ENCODE data around the gene TSEN54.
"Not testable (repeated sequence)": the region's sequence is repeated elsewhere in the genome, so short reads cannot be mapped to it uniquely, and the experiment has no call there.

Gene TSEN54

DNA sequence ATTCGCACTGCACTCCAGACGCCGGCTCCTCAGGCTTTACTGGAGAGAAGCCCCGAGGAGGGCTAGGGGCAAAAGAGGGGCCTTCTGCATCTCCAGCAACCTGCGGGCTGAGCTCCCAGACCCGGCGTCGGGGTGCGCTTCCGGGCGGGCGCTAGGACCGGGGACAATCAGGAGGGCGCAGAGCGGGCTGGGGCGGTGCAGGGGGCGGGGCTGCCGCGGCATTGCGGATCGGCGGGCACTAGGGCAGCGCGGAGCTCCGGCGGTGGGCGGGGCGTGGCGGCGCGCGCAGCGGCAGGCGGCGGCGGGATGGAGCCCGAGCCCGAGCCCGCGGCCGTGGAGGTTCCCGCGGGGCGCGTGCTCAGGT is at the start of gene TSEN54:
TSEN54 (plus strand) TSS at position 274 of the 364 bp plus-strand sequence; CDS start at position 307, 33 bp downstream.
- peak; percentile 89 to 97 (median 94) for DNase-seq

DNA sequence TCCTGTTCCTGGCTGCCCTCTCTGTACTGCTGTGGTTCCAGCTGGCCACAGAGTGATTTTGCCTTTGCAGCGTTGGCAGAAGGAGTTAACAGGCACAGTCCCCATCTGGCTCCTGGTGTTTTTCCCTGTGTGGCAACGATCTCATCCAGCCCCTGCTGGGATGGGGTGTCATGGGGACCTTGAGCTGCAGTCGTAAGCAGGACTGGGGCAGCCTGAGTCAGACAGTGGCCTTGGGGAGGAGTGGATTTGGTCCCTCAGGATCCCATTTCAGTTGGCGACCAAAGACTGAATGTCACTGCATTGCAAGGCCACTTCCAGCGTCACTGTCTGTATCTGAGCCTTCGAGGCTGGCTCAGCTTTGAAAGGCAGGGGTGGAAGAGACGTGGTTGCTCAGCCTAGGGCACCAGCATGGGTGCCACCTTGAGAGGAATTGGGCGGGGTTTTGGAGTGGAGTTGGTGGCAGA is 48.0 kb upstream of the TSEN54 start:
- no peak for DNase-seq

DNA sequence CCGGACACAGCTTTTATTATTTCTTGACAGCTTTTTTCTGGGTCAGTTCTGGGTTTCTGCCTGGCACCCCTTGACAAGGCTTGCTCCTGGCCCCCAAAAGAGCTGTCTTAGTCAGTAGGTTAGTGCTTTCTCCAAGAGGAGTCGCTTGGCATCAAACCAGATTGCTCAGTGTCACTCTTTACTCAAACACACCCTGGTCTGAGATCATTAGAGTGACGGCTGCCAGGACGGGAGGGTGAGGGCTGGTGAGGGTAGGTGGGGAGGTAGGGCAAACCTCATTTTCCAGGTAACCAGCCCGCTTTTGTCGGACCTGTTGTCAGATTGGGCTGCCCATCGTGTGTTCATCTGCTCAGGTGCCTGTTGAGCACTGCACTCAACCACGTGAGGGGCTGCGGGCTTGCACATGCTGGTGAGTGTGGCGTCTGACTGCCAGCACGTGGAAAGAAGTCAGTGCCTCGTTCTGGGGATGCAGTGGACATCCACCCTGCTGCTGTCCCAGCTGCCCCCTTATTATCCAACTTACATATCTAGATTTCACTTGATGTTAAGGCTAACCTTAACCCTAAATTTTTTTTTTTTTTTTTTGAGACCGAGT is 47.5 kb upstream of the TSEN54 start:
- DNase-seq, result no peak

DNA sequence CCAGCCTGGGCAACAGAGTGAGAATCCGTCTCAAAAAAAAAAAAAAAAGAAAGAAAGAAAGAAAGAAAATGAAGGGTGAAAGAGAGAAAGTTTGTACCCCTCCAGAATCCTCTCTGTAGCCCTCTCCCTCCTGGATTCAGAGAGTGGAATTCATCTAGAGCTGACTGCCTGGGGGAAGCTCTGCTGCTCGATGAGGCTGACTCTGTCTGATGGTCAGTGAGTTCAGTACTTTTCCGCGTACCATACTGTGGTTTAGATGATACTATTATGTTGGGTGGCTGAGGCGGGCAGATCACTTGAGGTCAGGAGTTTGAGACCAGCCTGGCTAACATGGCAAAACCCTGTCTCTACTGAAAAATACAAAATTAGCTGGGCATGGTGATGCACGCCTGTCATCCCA is 45.1 kb upstream of the TSEN54 start:
- DNase-seq, result no peak

DNA sequence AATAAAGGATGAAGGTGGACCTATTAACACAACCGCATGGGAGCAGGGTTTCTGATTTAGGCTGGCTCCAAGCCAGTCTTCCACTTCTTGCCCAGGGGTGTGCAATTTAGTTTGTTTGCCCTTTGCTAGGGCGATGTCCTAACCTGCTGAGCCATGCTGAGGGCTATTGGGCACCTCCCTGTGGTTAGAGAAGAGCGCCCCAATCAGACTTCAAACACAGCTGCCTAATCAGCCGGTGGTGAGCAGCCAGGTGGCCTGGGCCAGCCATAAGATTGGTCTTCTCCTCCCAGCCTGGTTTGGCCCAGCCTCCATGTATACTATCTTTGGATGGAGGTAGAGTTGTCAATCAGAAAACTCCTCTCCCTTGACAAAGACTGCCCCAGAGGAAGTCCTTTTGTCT is 44.2 kb upstream of the TSEN54 start:
- no peak for DNase-seq

DNA sequence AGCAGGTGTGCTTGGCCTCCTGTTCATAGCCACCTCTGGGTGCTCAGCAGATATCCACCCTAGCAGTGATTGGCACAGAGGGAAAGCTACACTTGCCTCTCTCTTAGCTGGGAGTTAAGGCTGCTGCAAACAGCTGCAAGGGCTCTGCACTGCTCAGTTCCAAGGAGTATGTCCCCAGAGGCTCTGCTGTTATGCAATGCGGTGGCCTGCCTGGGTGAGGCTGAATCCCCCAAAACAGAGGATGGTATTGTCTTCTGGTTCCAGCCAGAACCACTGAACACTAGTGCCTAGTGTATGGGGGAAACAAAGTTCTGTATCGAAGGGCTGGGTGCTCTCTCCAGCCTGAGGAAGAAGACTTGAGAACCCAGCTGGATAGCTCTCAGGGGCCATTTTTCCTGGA is 43.1 kb upstream of the TSEN54 start:
- no peak for DNase-seq

DNA sequence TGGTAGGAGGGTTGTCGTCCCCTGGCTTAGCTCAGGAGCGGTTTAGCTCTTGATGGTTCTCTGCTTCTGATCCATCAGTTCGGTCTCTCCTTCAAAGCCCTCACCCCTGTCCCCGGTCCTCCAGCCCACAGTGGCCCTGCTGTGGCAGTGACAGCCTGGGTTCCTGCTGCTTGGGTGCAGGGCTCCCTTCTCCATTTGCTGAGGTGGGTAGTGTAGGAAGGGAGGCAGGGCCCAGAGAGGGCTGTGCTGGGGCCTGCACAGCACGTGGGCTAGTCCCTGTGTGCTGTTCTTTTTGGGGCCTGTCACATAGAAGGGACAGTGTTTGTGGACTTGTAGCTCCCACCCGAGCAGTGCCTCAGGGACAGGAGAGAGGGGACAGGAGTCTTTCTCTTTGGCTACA is 41.6 kb upstream of the TSEN54 start:
- DNase-seq, result no peak

DNA sequence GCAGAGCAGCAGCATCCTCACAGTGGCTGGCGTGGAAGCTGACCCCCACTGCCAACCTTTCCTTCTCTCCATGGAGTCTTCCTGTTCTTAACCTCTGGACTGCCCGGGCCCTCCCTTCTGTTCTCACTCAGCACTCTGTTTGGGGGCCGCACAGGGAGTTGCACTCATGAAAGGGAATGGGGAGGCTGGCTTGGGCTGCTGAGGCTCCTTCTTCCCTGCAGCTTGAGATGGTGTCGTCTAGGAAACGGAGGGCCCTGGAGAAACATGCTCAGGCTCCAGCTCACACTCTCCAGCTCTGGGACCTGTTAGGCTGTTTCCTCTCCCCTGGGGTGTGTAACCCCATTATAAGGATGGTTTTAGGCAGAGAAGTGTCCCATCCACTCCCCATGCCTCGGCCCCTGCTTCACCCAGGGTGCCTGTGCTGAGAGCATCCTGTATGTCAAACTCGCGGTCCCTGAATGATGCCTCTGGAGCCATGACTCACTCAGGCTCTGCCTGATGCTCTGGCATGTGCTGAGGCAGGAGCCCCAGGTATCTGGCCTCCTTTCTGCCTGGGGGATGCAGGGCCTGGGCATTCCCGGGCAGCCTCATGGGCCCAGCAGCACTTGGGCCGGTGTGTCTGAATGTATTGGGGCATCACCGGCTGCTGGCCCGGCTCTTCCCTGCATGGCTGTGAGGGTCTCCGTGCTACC is 41.0 kb upstream of the TSEN54 start:
- no peak for DNase-seq

DNA sequence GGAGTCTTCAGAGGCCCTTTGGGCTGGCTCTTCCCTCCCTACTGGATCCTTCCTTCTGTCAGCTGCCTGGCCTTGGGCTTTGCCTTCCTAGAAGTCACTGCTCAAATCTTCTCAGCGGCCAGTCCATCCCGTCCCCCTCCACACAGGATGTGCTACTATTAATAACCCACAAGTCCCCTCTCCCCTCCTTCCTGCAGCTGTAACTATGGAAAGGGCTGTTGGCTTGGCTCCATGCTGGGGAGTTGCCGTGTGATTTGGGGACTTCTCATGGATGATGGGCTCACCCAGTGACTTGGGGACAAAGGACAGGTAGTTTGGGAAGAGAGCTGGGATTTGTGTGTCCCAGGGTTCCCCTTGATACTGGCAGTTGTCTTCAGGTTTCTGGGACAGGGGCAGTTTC is 40.5 kb upstream of the TSEN54 start:
- no peak for DNase-seq

DNA sequence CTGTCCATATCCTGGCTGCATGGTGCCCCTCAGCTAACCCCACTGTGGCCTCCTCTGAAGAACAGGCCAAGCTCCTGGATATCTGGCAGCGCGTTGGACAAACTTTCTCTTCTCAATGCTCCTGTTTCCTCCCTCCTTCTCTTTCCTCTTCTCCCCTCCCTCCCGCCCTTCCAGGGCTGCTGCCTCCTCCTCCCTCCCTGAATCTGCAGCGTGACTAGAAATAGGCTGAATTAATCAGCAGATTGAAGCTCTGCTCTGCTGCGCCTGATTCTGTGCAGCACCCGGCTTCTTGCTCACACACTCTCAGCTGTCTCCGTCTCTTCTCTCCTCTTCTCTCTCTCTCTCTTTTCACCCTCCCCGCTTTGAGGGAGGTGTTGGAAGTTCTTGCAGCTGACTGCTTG is 40.1 kb upstream of the TSEN54 start:
- no peak for DNase-seq

DNA sequence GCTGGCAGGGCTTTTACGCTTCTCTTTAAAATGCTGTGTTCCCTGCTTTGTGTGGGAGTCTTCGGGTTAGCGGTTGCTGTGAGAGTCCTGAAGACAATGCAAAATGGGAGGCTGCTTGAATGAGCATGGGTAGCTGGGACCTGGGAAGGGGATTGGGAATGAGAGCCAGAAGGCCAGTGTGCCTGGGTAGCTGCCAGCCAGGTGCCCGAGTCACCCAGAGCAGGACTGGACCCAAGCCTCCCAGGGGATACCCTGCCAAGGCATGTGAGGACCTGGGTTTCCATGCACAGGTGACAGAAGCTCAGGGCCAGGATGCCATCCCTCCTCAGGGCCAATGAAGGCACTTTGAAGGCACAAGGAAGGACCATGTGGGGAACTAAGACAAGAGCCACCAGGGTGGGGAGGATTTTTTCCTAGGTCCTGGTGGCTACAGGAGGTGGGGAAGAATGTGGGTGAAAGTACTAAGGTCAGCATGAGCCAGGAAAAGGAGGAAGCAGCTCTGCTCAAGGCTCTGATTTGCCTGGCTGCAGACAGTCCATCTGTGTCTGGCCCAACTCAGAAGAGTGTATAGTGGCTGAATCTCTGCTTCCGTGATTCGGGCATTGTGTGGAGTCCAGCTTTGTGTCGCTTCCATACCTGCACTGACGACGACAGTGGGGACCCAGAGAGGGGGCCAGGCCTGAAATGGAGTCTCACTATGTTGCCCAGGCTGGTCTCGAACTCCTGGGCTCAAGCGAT is 39.4 kb upstream of the TSEN54 start:
- DNase-seq, result peak in 1 of 3 donors; percentile 24

DNA sequence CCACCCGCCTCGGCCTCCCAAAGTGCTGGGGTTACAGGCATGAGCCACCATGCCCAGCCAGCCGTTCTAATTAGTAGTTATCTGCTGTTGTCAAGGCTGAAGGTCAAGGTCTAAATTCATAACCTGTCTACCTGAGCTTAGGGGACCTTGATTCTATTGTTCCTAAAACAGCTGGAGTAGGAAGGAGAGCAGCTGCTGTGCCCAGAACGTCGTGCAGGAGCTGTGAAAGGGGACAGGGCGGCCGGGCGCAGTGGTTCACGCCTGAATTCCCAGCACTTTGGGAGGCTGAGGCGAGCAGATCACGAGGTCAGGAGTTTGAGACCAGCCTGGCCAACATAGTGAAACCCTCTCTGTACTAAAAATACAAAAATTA is 38.9 kb upstream of the TSEN54 start:
- DNase-seq, result not testable (repeated sequence)

DNA sequence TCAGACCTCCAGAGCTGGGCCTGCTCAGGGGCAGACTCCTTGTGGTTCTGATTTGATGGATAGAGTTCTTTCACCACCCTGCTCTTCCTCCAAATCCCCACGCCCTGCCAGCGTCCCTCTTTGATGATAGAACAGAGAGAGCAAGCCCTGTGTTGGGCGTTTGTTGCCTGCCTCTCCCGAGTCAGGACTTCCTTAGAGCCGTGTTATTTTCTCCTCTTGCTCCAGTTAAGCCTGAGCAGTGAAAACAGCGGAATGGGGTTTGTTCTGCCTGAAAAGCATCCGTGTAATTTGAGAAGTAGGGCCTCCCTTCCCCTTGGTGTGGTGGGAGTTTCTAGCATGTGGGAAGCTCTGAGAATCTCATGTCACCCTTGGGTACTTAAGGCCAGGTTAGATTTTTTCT is 37.8 kb upstream of the TSEN54 start:
- no peak for DNase-seq

DNA sequence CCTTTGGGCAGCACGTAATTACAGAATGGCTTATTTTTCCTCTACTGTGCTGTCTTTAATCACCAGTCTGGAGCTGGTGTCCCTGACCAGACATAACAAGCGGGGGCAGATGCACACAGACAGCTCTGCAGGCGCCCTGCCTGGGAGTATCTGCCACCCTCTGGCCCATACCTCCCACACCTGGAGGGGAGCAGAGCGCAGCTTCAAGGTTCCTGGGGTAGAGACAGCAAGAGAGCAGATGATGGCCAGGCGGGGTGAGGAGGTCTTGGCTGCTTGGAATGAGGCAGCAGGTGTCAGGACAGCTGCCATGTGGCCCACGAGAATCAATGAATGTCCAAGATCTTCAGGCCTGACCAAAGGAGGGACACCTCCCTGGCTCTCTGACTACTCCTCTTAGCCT is 36.0 kb upstream of the TSEN54 start:
- no peak for DNase-seq

DNA sequence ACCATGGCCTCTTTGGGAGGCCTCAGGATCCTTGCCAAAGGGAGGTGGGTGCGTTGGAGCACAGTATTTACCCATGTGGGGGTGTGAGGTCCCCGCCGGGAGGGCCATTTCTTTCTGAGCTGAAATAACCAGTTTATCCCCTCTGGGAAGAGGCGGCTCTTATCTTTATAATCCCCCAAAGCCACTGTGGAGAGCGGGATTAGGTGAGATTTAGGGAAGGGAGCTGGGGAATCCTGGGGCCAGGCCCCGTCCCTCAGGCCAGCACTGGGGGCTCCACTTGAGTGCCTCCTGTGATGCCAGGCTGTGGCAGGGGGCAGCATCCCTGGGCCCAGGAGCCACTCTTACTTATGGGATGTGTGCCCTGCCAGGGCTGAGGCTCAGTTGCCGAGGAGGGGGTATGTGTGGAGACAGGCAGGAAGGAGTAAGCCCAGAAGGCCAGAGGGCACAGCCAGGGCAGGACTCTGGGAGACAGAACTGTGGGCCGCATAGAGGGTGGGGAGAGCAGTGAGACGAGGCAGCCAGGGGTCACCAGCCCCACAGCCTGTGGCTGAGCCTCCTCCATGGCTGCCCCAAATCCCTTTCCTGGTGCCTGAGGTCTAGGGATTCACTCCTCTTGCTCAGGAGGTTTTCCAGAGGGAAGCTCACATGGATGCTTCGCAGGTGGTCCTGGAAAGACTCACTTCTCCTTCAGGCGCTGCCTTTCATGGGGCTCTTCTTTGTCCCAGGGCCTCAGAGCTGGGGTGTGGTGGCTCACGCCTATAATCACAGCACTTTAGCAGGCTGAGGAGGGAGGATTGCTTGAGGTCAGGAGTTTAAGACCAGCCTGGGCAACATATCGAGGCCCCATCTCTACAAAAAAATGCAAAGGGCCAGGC is 34.9 kb upstream of the TSEN54 start:
- DNase-seq, result no peak

DNA sequence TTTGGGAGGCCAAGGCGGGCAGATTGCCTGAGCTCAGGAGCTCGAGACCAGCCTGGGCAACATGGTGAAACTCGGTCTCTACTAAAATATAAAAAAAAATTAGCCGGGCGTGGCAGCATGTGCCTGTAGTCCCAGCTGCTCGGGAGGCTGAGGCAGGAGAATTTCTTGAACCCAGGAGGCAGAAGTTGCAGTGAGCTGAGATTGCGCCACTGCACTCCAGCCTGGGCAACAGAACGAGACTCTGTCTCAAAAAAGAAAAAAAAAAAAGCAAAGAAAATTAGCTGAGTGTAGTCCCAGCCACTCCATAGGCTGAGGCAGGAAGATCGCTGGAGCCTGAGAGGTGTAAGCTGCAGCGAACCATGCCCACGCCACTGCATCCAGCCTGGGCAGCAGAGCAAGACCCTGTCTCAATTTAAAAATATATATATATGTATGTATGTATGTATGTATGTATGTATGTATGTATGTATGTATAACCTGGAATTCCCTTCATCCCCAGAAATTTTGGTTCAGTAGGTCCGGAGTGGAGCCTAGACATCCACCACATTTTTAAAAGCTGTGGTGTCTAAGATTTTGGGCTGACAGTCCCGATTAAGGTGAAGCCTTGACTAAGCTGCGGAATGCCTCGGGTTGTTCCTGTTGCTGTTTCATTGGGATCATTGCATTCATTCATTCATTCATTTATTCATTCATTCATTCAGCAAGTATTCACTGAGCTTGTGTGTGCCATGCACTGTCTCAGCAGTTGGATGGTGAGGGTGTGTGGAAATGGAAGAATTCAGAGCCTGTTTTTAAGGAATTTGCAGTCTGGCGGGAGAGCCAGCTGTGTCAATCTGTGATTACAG is 34.0 kb upstream of the TSEN54 start:
- DNase-seq, result no peak

DNA sequence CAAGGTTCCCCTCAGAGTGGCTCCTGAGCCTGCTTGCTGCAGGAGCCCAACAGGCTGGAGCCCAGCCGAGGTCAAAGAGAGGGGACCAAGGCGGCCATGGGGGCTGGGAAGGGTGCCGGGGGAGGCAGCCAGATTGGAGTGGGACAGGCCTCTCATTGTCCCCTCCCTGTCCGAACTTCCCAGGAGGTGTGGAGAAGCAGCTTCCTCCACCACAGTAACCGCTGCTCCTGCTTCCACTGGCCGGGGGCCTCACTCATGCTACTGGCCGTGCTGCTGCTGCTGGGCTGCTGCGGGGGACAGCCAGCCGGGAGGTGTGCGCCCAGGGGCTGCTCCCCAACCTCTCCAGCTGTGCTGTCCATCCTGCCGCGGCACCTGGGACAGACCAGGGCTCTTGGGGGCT is 30.6 kb upstream of the TSEN54 start:
- DNase-seq, result no peak

DNA sequence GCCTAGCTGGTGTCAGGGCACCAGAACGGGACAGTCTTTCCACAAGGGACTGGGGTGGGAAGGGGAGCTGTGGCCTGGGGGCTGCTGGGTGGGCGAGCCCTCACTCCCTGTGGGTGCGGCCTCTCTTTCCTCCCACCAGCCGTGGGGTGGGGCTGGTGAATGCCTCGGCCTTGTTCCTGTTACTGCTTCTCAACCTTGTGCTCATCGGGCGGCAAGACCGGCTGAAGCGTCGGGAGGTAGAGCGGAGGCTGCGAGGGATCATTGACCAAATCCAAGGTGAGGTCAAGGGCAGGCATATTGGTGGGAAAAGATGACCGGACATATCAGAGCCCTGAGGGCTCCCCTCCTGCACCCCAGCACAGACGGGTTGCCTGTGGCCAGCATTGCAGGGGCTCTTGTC is 30.2 kb upstream of the TSEN54 start:
- DNase-seq, result no peak

DNA sequence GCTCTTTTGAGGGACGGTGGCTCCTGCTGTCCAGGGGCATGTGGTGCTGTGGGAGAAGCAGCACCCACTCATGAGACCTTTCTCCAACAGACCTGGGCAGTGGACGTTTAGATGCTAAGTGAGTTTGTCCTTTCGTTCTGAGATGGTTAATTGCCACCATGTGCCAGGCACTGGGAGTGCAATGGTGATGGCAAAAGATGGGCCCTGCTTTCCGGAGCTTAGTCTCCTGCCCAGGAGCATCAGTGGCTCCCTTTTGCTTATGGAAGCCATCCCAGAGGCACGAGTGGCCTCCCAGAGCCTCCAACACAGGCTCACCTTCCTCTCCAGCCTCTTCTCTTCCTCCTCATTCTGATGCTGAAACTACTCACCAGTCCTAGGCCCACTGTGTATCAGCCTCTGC is 29.4 kb upstream of the TSEN54 start:
- DNase-seq, result no peak

DNA sequence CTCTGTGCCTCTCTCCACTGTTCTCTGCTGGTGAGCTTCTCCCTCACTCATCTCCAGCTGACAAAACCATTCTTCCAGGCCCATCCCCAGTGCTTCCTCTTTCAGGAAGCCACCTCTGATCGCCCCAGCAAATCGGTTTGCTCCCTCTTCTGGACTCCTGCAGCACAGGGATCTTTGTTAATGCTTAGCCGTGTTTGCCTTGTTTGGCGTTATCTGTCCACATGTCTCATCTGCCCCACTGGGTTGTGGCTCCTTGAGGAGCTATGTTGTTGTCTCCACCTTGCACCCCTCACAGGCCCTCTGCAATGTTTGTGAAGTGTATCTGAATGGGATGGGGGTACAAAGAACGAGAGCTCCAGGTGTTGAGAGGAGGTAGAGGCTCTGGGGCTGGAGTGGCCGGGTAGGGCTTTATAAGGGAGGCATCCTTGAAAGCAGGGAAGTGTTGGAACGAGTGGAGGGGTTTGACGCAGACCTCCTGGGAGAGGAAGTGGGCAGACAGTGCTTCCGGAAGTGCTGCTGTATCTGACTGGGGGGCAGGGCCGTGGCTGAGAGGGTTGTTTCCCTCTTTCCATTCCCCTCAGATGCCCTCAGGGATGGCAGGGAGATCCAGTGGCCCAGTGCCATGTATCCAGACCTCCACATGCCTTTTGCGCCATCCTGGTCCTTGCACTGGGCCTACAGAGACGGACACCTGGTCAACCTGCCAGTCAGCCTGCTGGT is 28.8 kb upstream of the TSEN54 start:
- peak; percentile 76 to 77 (median 76) for DNase-seq

DNA sequence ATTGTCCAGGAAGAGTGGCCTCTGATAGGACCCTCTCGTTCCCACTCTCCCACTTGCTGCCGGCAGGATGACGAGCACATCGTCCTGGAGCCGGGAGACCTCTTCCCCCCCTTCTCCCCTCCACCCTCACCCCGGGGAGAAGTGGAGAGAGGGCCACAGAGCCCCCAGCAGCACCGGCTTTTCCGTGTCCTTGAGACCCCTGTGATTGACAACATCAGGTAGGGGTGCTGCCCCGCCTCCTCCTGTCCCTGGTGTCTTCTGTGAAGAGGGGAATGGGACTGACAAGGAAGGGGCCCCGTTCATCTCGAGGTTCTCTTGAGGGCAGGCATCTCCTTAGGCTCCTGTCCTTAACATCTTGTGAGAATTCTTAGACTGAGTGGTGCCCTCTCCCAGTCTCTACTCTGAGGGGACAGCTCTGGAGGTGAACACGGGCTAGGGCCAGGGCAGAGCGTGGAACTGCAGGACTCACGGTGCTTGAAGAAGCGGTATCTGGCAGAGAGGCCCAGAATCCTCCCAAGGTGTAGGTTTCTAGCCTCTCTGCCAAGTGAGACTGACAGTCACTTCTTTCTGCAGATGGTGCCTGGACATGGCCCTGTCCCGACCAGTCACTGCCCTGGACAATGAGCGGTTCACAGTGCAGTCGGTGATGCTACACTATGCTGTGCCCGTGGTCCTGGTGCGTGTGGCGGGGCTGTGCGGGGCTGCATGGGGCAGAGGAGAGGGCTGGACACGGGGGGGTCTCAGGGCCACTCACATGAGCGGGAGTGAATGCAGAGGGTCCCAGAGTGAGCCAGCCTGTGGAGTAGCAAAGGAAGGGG is 27.4 kb upstream of the TSEN54 start:
- no peak for DNase-seq

All from suppressor macrophage treated with lipopolysaccharide for 1 hour (primary cell).